ENCODE measurements around the gene LMOD1.
A peak's percentile ranks its signal among the peaks of the same experiment; 100 is the strongest.
"Not testable (repeated sequence)": the region's sequence is repeated elsewhere in the genome, so short reads cannot be mapped to it uniquely, and the experiment has no call there.

The LMOD1 gene

DNA sequence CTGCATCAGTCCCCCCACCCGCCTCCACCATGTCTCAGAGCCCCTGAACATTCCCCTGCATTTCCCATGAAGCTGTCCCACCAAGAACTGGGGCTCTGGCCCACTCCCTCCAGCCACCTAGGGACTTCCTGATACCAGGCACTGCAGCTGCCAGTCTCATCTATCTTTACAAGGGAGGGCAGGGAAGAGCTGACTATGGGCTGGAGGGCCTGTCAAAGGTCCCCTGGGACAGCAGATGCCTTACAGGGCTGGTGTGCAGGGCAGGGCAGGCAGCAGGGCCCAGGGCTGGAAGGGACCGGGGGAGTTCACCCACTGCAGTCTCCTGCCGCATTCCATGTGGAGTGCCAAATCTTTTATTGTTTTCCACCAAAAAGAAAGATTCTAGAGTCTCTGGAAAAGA is 40.0 kb downstream of the LMOD1 start:
- no peak for TF ChIP-seq POU2F2 (IDR thresholded peaks at IDR 0.05; ENCODE audit: low read depth, low read length)
- no peak for TF ChIP-seq SPI1 (IDR thresholded peaks at IDR 0.05; ENCODE audit: low read depth, low read length)
- TF ChIP-seq POLR2A (IDR thresholded peaks at IDR 0.05; ENCODE audit: low read depth, low read length) = no peak
- no peak for TF ChIP-seq PAX5 (IDR thresholded peaks at IDR 0.05; ENCODE audit: insufficient read depth, low read length, severe bottlenecking)
- no peak for TF ChIP-seq POLR2AphosphoS5 (IDR thresholded peaks at IDR 0.05; ENCODE audit: low read depth, low read length)
- no peak for TF ChIP-seq TAF1 (IDR thresholded peaks at IDR 0.05; ENCODE audit: low read depth, low read length)
- FAIRE-seq (no peak), DNase-seq (ENCODE audit: insufficient read length, low spot score) (no peak)

DNA sequence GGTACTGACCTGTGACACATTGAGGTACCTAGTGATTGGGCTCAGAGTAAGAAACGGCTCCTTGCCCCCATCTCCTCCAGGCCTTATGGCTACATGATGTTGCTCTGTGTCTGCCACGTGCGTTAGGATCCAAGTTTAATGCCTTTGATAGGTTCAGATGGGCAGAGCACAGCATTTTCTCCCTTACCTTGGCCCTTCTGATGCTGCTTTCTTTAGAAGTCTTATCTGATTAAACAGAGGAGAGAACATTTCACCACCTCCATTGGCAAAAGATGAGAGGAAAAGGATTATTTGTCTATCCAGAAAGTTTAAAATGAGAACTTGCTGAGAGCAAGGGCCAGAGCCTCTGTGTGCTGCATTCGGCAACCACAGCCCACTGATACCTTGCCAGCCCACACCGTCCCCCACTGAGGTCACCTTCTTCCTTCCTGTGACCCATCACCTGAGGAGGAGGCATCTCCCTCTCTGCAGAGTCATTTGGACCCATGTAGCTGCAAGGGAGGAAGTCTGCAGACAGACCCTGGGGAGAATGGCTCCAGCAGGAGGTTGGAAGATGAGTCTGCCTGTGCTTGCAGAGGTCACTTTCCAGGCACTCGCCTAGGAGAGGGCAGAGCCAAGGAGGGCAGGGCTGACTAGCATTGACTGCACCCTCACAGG is 41.0 kb downstream of the LMOD1 start:
- DNase-seq (ENCODE audit: insufficient read length, low spot score) (no peak), FAIRE-seq (no peak)
- no peak for TF ChIP-seq POLR2AphosphoS5 (IDR thresholded peaks at IDR 0.05; ENCODE audit: low read depth, low read length)
- no peak for TF ChIP-seq POLR2A (IDR thresholded peaks at IDR 0.05; ENCODE audit: low read depth, low read length)
- peak; percentile 9; the same call in 1 of the 2 replicates for TF ChIP-seq SPI1 (IDR thresholded peaks at IDR 0.05; ENCODE audit: low read depth, low read length)

DNA sequence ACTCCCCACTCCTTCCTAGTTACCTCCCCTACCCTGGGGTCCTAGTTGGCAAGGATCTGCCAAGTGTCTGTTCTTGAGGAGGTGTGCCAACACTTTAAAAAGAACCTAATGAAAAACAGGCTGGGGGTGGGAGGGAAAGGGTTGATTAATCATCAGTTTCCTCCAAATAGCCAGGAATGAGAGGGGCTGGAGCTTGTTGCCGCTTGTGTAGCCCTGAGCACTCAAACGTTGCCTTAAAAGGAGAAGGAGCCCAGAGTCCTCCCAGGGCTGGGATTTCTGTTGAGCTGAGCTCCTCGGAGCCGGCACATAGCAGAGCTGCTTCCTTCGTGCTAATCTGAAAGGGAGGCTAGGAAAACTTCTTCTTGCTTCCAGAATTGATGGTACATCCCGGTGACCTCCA is 41.8 kb downstream of the LMOD1 start:
- TF ChIP-seq SPI1 (IDR thresholded peaks at IDR 0.05; ENCODE audit: low read depth, low read length) = no peak
- no peak for TF ChIP-seq POLR2AphosphoS5 (IDR thresholded peaks at IDR 0.05; ENCODE audit: low read depth, low read length)
- TF ChIP-seq POU2F2 (IDR thresholded peaks at IDR 0.05; ENCODE audit: low read depth, low read length) = no peak
- TF ChIP-seq POLR2A (IDR thresholded peaks at IDR 0.05; ENCODE audit: low read depth, low read length) = no peak
- no peak for TF ChIP-seq TAF1 (IDR thresholded peaks at IDR 0.05; ENCODE audit: low read depth, low read length)
- no peak for TF ChIP-seq PAX5 (IDR thresholded peaks at IDR 0.05; ENCODE audit: insufficient read depth, low read length, severe bottlenecking)
- DNase-seq (ENCODE audit: insufficient read length, low spot score) = no peak
- no peak for FAIRE-seq

DNA sequence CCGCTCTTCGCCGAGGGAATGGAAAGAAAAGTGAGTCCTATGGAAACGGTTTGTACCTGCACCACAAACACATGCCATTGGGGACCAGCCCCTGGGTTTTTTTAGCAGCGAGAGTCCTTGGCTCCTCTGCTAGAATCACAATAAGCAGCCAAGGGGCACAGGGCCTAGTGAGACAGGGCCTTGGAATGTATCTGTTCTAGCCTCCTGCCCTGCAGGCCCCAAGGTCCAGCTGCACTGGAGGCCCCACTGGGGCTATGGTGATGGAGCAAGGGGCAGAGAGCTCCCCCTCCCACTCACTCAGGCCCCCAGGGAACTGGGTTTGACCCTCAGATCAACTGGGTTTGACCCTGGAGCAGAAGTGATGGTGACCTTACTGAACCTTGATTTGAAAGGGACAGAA is 43.2 kb downstream of the LMOD1 start:
- no peak for DNase-seq (ENCODE audit: insufficient read length, low spot score)
- no peak for TF ChIP-seq POU2F2 (IDR thresholded peaks at IDR 0.05; ENCODE audit: low read depth, low read length)
- FAIRE-seq = no peak

DNA sequence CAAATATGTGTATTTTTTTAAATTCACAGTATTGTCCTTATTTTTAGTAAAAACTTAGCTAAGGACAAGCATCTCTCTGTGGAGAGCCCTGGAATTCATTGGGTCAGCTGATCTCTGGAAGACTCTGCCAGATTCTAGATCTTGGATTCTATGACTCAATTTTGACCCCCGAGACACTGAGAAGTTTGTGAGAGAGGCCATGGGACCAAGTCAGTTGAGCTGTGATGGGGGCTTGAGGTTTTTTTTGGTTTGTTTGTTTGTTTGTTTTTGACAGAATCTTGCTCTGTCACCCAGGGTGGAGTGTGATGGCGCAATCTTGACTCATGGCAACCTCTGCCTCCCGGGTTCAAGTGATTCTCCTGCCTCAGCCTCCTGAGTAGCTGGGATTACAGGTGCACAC is 44.1 kb downstream of the LMOD1 start:
- TF ChIP-seq POLR2AphosphoS5 (IDR thresholded peaks at IDR 0.05; ENCODE audit: low read depth, low read length) = no peak
- no peak for TF ChIP-seq TAF1 (IDR thresholded peaks at IDR 0.05; ENCODE audit: low read depth, low read length)
- TF ChIP-seq PAX5 (IDR thresholded peaks at IDR 0.05; ENCODE audit: insufficient read depth, low read length, severe bottlenecking) = no peak
- TF ChIP-seq POLR2A (IDR thresholded peaks at IDR 0.05; ENCODE audit: low read depth, low read length) = no peak
- TF ChIP-seq SPI1 (IDR thresholded peaks at IDR 0.05; ENCODE audit: low read depth, low read length) = no peak
- no peak for TF ChIP-seq POU2F2 (IDR thresholded peaks at IDR 0.05; ENCODE audit: low read depth, low read length)
- FAIRE-seq = no peak
- DNase-seq (ENCODE audit: insufficient read length, low spot score) = no peak

DNA sequence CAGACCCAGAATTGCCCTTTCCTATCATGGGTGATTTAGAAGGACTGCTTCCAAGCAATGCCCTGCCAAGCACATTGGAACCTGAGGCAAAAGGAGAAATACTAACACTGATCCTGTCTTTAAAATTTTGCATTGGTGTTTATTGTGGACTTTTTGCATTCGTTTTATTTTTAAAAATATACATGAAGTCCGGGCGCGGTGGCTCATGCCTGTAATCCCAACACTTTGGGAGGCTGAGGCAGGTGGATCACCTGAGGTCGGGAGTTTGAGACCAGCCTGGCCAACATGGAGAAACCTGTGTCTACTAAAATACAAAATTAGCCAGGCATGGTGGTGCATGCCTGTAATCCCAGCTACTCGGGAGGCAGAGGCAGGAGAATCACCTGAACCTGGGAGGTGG is 45.3 kb downstream of the LMOD1 start:
- not testable (repeated sequence) for DNase-seq (ENCODE audit: insufficient read length, low spot score); FAIRE-seq

DNA sequence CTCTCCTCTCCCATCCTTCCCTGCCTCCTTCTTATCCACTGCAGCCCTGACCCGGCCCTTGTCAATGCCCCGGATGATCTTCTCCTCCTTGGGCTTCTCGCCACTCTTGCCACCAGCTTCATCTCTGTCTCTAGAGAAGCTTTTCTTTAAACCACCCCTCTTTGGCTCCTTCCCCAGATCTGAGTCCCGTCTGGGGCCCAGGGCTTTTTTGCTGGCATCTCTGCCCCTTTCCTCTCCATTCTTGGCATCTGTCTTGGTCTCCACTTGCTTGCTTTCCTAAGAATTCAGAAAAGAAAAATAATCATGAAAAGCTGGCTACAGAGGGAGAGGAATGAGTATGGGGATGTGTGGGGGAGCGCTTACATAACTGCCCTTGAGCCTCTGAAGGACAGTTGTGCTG is 45.9 kb downstream of the LMOD1 start:
- no peak for TF ChIP-seq POLR2A (IDR thresholded peaks at IDR 0.05; ENCODE audit: low read depth, low read length)
- TF ChIP-seq TAF1 (IDR thresholded peaks at IDR 0.05; ENCODE audit: low read depth, low read length) = no peak
- no peak for TF ChIP-seq POU2F2 (IDR thresholded peaks at IDR 0.05; ENCODE audit: low read depth, low read length)
- TF ChIP-seq PAX5 (IDR thresholded peaks at IDR 0.05; ENCODE audit: insufficient read depth, low read length, severe bottlenecking) = no peak
- no peak for TF ChIP-seq POLR2AphosphoS5 (IDR thresholded peaks at IDR 0.05; ENCODE audit: low read depth, low read length)
- TF ChIP-seq SPI1 (IDR thresholded peaks at IDR 0.05; ENCODE audit: low read depth, low read length) = no peak
- DNase-seq (ENCODE audit: insufficient read length, low spot score) = no peak
- FAIRE-seq = no peak

DNA sequence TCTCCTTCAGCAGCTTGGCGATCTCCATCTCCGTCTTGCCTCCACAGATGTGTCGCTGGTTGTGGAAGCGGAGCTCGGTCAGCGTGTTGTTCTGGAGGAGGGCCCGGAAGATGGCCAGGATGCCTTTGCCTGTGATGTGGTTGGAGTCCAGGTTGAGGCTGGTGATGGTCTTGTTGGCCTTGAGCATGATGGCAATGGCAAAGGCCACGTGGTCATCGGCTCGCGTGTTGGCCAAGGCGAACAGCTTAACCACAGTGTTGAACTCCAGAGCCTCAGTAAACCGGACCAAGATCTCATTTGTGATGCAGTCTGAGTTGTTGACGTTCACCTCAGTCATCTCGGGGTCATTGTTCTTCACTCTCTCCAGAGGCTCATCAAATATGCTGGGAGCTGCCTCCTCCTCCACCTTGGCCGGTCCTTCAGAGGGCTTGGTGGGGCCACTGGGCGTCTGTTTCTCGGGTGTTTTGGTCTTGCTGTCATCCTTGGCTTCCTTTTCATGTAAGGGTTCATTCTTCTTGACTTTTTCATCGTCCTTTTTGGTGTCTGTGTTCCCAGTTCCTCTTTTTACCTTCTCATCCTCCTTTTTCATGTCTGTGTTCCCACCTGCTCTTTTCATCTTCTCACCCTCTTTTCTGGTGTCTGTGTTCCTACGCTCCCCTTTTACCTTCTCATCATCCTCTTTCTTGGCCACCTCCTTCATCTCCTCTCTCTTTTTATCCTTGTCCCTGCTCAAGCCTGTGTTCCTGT is 46.5 kb downstream of the LMOD1 start:
- TF ChIP-seq SPI1 (IDR thresholded peaks at IDR 0.05; ENCODE audit: low read depth, low read length) (peak; percentile 92), PAX5 (IDR thresholded peaks at IDR 0.05; ENCODE audit: insufficient read depth, low read length, severe bottlenecking) (no peak), POLR2A (IDR thresholded peaks at IDR 0.05; ENCODE audit: low read depth, low read length) (no peak), POLR2AphosphoS5 (IDR thresholded peaks at IDR 0.05; ENCODE audit: low read depth, low read length) (no peak), TAF1 (IDR thresholded peaks at IDR 0.05; ENCODE audit: low read depth, low read length) (no peak), POU2F2 (IDR thresholded peaks at IDR 0.05; ENCODE audit: low read depth, low read length) (no peak)
- DNase-seq (ENCODE audit: insufficient read length, low spot score) (no peak), FAIRE-seq (no peak)

DNA sequence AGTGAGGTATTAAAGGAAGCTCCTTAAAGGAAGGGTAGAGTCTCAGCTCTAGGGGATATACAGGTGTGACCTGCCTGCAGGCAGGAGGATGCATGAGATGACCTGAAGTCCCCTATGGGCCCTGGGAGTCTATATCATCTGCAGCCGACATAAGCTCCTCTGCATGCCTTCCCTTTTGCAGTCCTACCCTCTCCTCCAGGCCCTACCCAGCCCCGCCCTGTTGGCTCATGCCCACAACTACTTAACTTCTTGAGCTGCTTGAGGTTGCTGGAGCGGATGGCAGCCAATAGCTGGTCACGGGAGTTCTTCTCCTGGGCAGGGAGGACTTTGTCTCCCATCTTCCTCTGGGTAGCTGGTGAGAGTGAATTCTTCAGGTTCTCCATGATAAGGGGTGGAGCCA is 47.4 kb downstream of the LMOD1 start:
- FAIRE-seq = no peak

DNA sequence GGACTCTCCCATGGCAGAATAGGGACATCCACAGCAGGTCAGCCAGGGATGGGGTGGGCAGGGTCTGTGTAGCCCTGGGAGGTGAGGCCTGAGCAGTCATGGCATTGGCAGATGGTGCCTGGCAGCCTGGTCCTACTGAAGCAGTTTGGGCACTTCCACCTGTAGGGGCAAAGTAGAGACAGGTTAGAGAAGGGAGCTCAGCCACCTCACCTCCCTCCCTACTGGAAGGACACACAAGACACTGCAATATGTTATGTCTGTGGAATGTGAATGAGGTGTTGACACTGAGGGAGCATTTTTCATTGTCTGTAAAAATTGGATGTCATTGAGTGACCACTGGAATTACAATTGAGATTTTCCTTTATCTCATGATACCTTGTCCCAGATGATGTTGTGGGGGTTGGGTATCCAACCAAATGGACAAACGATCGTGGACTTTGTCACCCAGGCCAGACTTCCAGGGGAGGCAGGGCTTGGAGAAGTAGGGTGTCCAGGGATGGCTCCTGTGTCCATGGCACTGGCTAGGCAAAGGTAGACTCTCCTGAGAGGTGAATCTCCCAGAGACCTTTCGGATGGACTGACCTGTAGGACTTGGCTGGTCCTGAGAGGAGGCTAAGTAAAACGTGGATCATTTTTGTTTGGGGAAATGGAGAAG is 48.0 kb downstream of the LMOD1 start:
- FAIRE-seq (no peak), DNase-seq (ENCODE audit: insufficient read length, low spot score) (no peak)
- TF ChIP-seq TAF1 (IDR thresholded peaks at IDR 0.05; ENCODE audit: low read depth, low read length) (no peak), SPI1 (IDR thresholded peaks at IDR 0.05; ENCODE audit: low read depth, low read length) (no peak), PAX5 (IDR thresholded peaks at IDR 0.05; ENCODE audit: insufficient read depth, low read length, severe bottlenecking) (no peak), POU2F2 (IDR thresholded peaks at IDR 0.05; ENCODE audit: low read depth, low read length) (no peak), POLR2AphosphoS5 (IDR thresholded peaks at IDR 0.05; ENCODE audit: low read depth, low read length) (no peak), POLR2A (IDR thresholded peaks at IDR 0.05; ENCODE audit: low read depth, low read length) (no peak)

More for the DNA sequence above, 47.4 kb downstream of the LMOD1 start:
- TF ChIP-seq PAX5 (IDR thresholded peaks at IDR 0.05; ENCODE audit: insufficient read depth, low read length, severe bottlenecking) = no peak
- no peak for TF ChIP-seq POU2F2 (IDR thresholded peaks at IDR 0.05; ENCODE audit: low read depth, low read length)
- no peak for DNase-seq (ENCODE audit: insufficient read length, low spot score)
